CD14-positive monocyte (primary cell): ENCODE results near the gene C10orf143. TPM values are rescaled to one million over a fixed set of nuclear protein-coding genes. Genes with fewer than 3 reads are reported as not detected.

ENCODE experiments used
- DNase-seq, 3 donors: peaks; one replicate each; pipeline ENCODE4 v3.0.0-alpha.2; 2011 to 2022
- H2AFZ ChIP-seq: 2 replicates; pipeline ENCODE4 v1.6.0; 2012; ENCODE audit warnings: mild to moderate bottlenecking, low read depth, low read length, inconsistent platforms; ENCODE audit not compliant: insufficient read depth, poor library complexity, severe bottlenecking
- H3K27ac ChIP-seq, 2 donors: 1 replicate in 1 of 2; 2 replicates in 1 of 2; pipeline ENCODE4 v1.5.1; 2012 to 2013; ENCODE audit warnings: low read length in 2 of 2, control low read depth in 1 of 2, inconsistent platforms in 1 of 2, low read depth in 1 of 2, mild to moderate bottlenecking in 1 of 2
- H3K27me3 ChIP-seq, 2 donors: one replicate each; pipeline versions ENCODE4 v1.6.0 to v1.6.1; 2011 to 2013; ENCODE audit warnings: low read length in 2 of 2; ENCODE audit not compliant: control insufficient read depth in 2 of 2, insufficient read depth in 2 of 2
- H3K36me3 ChIP-seq, 2 donors: replicated peaks in 1 of 2; 1 replicate in 1 of 2; 2 replicates in 1 of 2; pipeline versions ENCODE4 v1.5.1 to v1.6.1; 2012 to 2013; ENCODE audit warnings: low read length in 2 of 2, control low read depth in 1 of 2, inconsistent platforms in 1 of 2, mild to moderate bottlenecking in 1 of 2; ENCODE audit not compliant: insufficient read depth in 2 of 2, control insufficient read depth in 1 of 2
- H3K4me1 ChIP-seq, 2 donors: 1 replicate in 1 of 2; 2 replicates in 1 of 2; pipeline versions ENCODE4 v1.5.1 to v1.6.1; 2012 to 2013; ENCODE audit warnings: low read length in 2 of 2, control low read depth in 1 of 2, inconsistent platforms in 1 of 2, mild to moderate bottlenecking in 1 of 2, moderate library complexity in 1 of 2; ENCODE audit not compliant: insufficient read depth in 2 of 2, control insufficient read depth in 1 of 2
- H3K4me2 ChIP-seq: replicated peaks from 2 replicates; pipeline ENCODE3; 2012; ENCODE audit warnings: low read length, moderate library complexity, mild to moderate bottlenecking; ENCODE audit not compliant: poor library complexity, severe bottlenecking; ENCODE audit errors: extremely low read depth
- H3K4me3 ChIP-seq, 3 experiments: fragments of 200-600 bp in 1 of 3; sonication (generic) in 1 of 3; replicated peaks in 1 of 3; 1 replicate in 2 of 3; 2 replicates in 1 of 3; pipeline ENCODE4 v1.5.1; 2011 to 2013; ENCODE audit warnings: low read length in 3 of 3, mild to moderate bottlenecking in 3 of 3, control low read depth in 2 of 3, low read depth in 2 of 3, inconsistent platforms in 1 of 3, moderate library complexity in 1 of 3
- H3K79me2 ChIP-seq: 2 replicates; pipeline ENCODE4 v1.6.0; 2012; ENCODE audit warnings: mild to moderate bottlenecking, control low read depth, inconsistent platforms, low read length, moderate library complexity; ENCODE audit not compliant: insufficient read depth
- H3K9ac ChIP-seq: 2 replicates; pipeline ENCODE4 v1.6.0; 2017; ENCODE audit warnings: low read length, mild to moderate bottlenecking; ENCODE audit not compliant: insufficient read depth, poor library complexity, severe bottlenecking
- H3K9me3 ChIP-seq, 2 donors: replicated peaks in 1 of 2; 1 replicate in 1 of 2; 2 replicates in 1 of 2; pipeline versions ENCODE4 v1.5.1 to v1.6.1; 2012 to 2013; ENCODE audit warnings: low read length in 2 of 2, control low read depth in 1 of 2; ENCODE audit not compliant: control insufficient read depth in 1 of 2, insufficient read depth in 1 of 2
- H4K20me1 ChIP-seq: 2 replicates; pipeline ENCODE4 v1.6.0; 2012; ENCODE audit warnings: mild to moderate bottlenecking, low read length, control low read depth, moderate library complexity; ENCODE audit not compliant: insufficient read depth
- H3K27ac Mint-ChIP-seq, 7 donors: one replicate each; pipeline ENCODE4 v1.8.0; 2020; ENCODE audit warnings: mild to moderate bottlenecking in 7 of 7, mixed read lengths in 7 of 7, moderate library complexity in 6 of 7, inconsistent platforms in 2 of 7
- H3K27me3 Mint-ChIP-seq, 3 donors: one replicate each; pipeline ENCODE4 v1.8.0; 2021 to 2022; ENCODE audit warnings: low read depth in 3 of 3, mild to moderate bottlenecking in 3 of 3, mixed read lengths in 3 of 3, moderate library complexity in 3 of 3, inconsistent platforms in 1 of 3
- H3K36me3 Mint-ChIP-seq, 2 donors: one replicate each; pipeline ENCODE4 v1.8.0; 2020; ENCODE audit warnings: mixed read lengths in 2 of 2, inconsistent platforms in 1 of 2, mild to moderate bottlenecking in 1 of 2
- H3K4me1 Mint-ChIP-seq: one replicate; pipeline ENCODE4 v1.8.0; 2020; ENCODE audit warnings: mild to moderate bottlenecking, mixed read lengths
- H3K4me3 Mint-ChIP-seq, 2 donors: one replicate each; pipeline ENCODE4 v1.8.0; 2020; ENCODE audit warnings: mild to moderate bottlenecking in 2 of 2, mixed read lengths in 2 of 2, moderate library complexity in 1 of 2
- H3K9me3 Mint-ChIP-seq, 7 donors: one replicate each; pipeline ENCODE4 v1.8.0; 2020 to 2022; ENCODE audit warnings: mixed read lengths in 7 of 7, mild to moderate bottlenecking in 6 of 7, moderate library complexity in 6 of 7, inconsistent platforms in 2 of 7
- WGBS: methylation state at CpG from one replicate; pipeline ENCODE4 v1.1.5; 2013; ENCODE audit warnings: missing lambda C conversion rate; ENCODE audit not compliant: insufficient coverage; 5-methylcytosine and 5-hydroxymethylcytosine counted together
- intact Hi-C, 2 donors: fragments of 100-400 bp; cut with micrococcal nuclease; formaldehyde crosslinking; loops; one replicate each; pipeline versions ENCODE4 v1.15.0 to v1.15.1; 2023
- polyA plus RNA-seq, 3 donors: library from polyadenylated mRNA; depleted of rRNA in 1 of 3; unstranded in 2 of 3; stranded (reverse) in 1 of 3; fragments of 300-500 nt in 2 of 3; fragments of >200 nt in 1 of 3; fragmentation: Illumina TruSeq in 2 of 3; gene quantifications; 1 replicate in 2 of 3; 2 replicates in 1 of 3; pipeline ENCODE4 v1.2.3, GENCODE V29; 2012 to 2021
- TF ChIP-seq, protein P1 (sequence below): fragments of 200-600 bp; IDR thresholded peaks from one replicate; pipeline ENCODE4 v1.8.0; 2022; ENCODE audit warnings: antibody characterized with exemption, mild to moderate bottlenecking

The C10orf143 gene
- polyA plus RNA-seq, 3 donors: 3.6 to 11.6 (median 8.0) TPM

DNA sequence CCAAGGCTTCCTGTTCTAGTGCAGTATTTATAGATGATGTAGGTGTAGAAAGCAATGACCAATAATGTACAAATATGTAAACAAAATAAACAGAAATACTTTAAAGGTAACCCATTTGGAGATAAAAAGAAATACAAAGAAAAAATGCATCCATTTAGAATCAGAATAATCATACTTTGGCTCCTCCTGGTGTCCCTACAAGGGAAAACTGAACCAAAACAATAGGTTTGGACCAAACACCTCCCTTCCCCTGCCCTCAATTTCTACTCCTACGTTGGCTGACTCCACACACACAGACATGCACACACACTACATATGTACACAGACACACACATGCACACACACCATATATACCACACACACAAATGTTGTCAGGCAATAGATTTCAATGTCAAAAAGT is 36.0 kb downstream of the C10orf143 start:
- intact Hi-C loops: no loop called here
- no peak overlapping the region for H3K4me2 ChIP-seq
- H3K27ac Mint-ChIP-seq: no peak overlapping the region
- no peak overlapping the region for H3K27ac ChIP-seq
- H3K9ac ChIP-seq: no peak overlapping the region
- H3K4me1 Mint-ChIP-seq: no peaks in the 10 kb centered on the region
- no peak for DNase-seq
- H3K27me3 ChIP-seq: no peaks in the 10 kb centered on the region
- H3K9me3 ChIP-seq: peaks cover 0 to 9% of the 10 kb centered on the region in 2 donors
- H3K79me2 ChIP-seq: no peaks in the 10 kb centered on the region
- TF ChIP-seq, protein P1, sequence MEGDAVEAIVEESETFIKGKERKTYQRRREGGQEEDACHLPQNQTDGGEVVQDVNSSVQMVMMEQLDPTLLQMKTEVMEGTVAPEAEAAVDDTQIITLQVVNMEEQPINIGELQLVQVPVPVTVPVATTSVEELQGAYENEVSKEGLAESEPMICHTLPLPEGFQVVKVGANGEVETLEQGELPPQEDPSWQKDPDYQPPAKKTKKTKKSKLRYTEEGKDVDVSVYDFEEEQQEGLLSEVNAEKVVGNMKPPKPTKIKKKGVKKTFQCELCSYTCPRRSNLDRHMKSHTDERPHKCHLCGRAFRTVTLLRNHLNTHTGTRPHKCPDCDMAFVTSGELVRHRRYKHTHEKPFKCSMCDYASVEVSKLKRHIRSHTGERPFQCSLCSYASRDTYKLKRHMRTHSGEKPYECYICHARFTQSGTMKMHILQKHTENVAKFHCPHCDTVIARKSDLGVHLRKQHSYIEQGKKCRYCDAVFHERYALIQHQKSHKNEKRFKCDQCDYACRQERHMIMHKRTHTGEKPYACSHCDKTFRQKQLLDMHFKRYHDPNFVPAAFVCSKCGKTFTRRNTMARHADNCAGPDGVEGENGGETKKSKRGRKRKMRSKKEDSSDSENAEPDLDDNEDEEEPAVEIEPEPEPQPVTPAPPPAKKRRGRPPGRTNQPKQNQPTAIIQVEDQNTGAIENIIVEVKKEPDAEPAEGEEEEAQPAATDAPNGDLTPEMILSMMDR: no peak
- no peaks in the 10 kb centered on the region for H3K4me1 ChIP-seq
- H2AFZ ChIP-seq: no peak overlapping the region
- H4K20me1 ChIP-seq: no peaks in the 10 kb centered on the region
- H3K27me3 Mint-ChIP-seq: no peaks in the 10 kb centered on the region
- peaks cover 6 to 32% (median 19%) of the 10 kb centered on the region in 7 donors for H3K9me3 Mint-ChIP-seq
- peaks cover 9 to 25% of the 10 kb centered on the region in 2 donors for H3K36me3 Mint-ChIP-seq
- WGBS: 88% methylated on average over 1 of the region's 1 CpG
- H3K36me3 ChIP-seq: no peaks in the 10 kb centered on the region
- no peak overlapping the region for H3K4me3 Mint-ChIP-seq
- H3K4me3 ChIP-seq: no peak overlapping the region

DNA sequence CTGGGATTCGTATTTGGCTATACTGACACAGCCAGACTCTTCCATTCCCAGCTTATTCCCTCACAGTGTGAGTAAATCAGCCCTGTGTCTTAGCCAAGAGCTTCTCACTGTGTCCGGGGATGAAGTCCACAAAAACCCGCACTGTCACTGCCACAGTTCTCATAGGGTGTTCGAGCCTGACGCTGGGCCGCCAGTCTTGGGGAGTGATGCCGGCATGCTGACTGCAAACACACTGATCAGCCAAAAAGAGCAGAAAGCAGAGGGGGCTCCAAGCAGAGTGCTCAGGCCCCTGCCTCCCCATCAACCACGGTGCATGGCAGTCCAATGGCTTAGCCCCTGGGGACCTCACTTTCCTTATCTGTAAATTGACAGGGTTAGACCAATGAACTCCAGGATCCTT is 36.7 kb downstream of the C10orf143 start:
- Mint-ChIP-seq H3K36me3 (peaks cover 9 to 25% of the 10 kb centered on the region in 2 donors), H3K27ac (no peak overlapping the region)
- WGBS: 97% methylated on average over 6 of the region's 8 CpGs

More for the DNA sequence above, 36.7 kb downstream of the C10orf143 start:
- H3K79me2 ChIP-seq: no peaks in the 10 kb centered on the region
- H3K36me3 ChIP-seq: no peaks in the 10 kb centered on the region
- H3K9me3 ChIP-seq: peaks cover 0 to 9% of the 10 kb centered on the region in 2 donors
- H3K4me1 ChIP-seq: no peaks in the 10 kb centered on the region
- Mint-ChIP-seq H3K4me1 (no peaks in the 10 kb centered on the region), H3K4me3 (no peak overlapping the region), H3K27me3 (no peaks in the 10 kb centered on the region), H3K9me3 (peaks cover 6 to 30% (median 19%) of the 10 kb centered on the region in 7 donors)
- no peak overlapping the region for H2AFZ ChIP-seq
- DNase-seq: no peak
- TF ChIP-seq, protein P1: no peak
- no peak overlapping the region for H3K4me2 ChIP-seq
- intact Hi-C loops: no loop called here
- no peak overlapping the region for H3K27ac ChIP-seq
- no peak overlapping the region for H3K9ac ChIP-seq
- H3K27me3 ChIP-seq: no peaks in the 10 kb centered on the region
- H4K20me1 ChIP-seq: no peaks in the 10 kb centered on the region
- no peak overlapping the region for H3K4me3 ChIP-seq
